Karpas-422 (cell line): ENCODE measurements around the gene CHURC1. TPM values are rescaled to one million over a fixed set of nuclear protein-coding genes. Genes with fewer than 3 reads are reported as not detected.

ENCODE experiments used
- DNase-seq: peaks from one replicate; pipeline ENCODE4 v3.0.0-alpha.2; 2015
- H2AFZ ChIP-seq: fragments of 200-600 bp; sonication (generic); 2 replicates; pipeline ENCODE4 v1.6.1; 2014; ENCODE audit warnings: antibody characterized with exemption, low read length, mixed read lengths
- H3K27ac ChIP-seq: fragments of 200-600 bp; sonication (generic); 2 replicates; pipeline ENCODE4 v1.5.1; 2014; ENCODE audit warnings: mild to moderate bottlenecking, low read length, moderate library complexity
- H3K27me3 ChIP-seq: fragments of 200-600 bp; sonication (generic); 2 replicates; pipeline ENCODE4 v1.6.1; 2014; ENCODE audit warnings: low read length, mixed read lengths
- H3K36me3 ChIP-seq: fragments of 200-600 bp; sonication (generic); 2 replicates; pipeline ENCODE4 v1.6.1; 2014; ENCODE audit warnings: low read length, mixed read lengths; ENCODE audit not compliant: insufficient read depth
- H3K4me1 ChIP-seq: fragments of 200-600 bp; sonication (generic); 2 replicates; pipeline ENCODE4 v1.6.1; 2014; ENCODE audit warnings: mild to moderate bottlenecking, low read length, mixed read lengths
- H3K4me2 ChIP-seq: fragments of 200-600 bp; sonication (generic); 2 replicates; pipeline ENCODE4 v1.6.1; 2014; ENCODE audit warnings: low read length, low read depth, mild to moderate bottlenecking; ENCODE audit not compliant: poor library complexity, severe bottlenecking
- H3K4me3 ChIP-seq: fragments of 200-600 bp; sonication (generic); 2 replicates; pipeline ENCODE4 v1.5.1; 2014; ENCODE audit warnings: mild to moderate bottlenecking, antibody characterized with exemption, low read length, mixed read lengths
- H3K79me2 ChIP-seq: fragments of 200-600 bp; sonication (generic); 2 replicates; pipeline ENCODE4 v1.6.1; 2014; ENCODE audit warnings: mild to moderate bottlenecking, low read length, mixed read lengths
- H3K9ac ChIP-seq: fragments of 200-600 bp; sonication (generic); 2 replicates; pipeline ENCODE4 v1.6.0; 2014; ENCODE audit warnings: low read length
- H3K9me2 ChIP-seq: fragments of 200-600 bp; sonication (generic), shearing (Covaris generic); replicated peaks from 2 replicates; pipeline ENCODE4 v1.6.0; 2014; ENCODE audit warnings: mild to moderate bottlenecking, low read length, moderate library complexity; ENCODE audit not compliant: insufficient read depth
- H3K9me3 ChIP-seq: fragments of 300-700, 200-600 bp; sonication (generic); 2 replicates; pipeline ENCODE4 v1.6.1; 2014; ENCODE audit warnings: low read length, mixed read lengths
- H4K20me1 ChIP-seq: fragments of 200-600 bp; sonication (generic); 2 replicates; pipeline ENCODE4 v1.6.1; 2014; ENCODE audit warnings: mild to moderate bottlenecking, antibody characterized with exemption, low read length, low read depth; ENCODE audit not compliant: insufficient read depth
- total RNA-seq: library from RNA; depleted of rRNA; stranded (reverse); fragments of >200 nt; shearing (Covaris generic); gene quantifications from 2 replicates; pipeline ENCODE4 v1.2.3, GENCODE V29; 2014; ENCODE audit warnings: low replicate concordance

Gene CHURC1
- total RNA-seq, 1 experiment from 2014 or later, result 136 TPM

DNA sequence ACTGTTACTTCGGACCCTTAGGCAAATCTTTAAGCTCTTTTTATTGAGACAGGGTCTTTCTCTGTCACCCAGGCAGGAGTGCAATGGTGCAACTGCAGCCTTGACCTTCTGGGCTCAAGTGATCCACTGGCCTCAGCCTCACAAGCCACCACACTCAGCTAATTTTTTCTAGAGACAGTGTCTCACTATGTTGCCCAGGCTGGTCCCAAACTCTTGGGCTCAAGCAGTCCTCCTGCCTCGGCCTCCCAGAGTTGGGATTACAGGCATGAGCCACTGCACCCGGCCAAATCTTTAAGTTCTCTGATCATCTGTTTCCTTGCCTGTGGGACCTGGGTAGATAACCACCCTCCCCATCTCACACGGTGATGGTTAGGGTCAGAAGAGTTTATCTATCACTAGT is 30.6 kb downstream of the CHURC1 start:
- Histone ChIP-seq H4K20me1 (no peaks in the 10 kb centered on the region), H3K79me2 (no peaks in the 10 kb centered on the region), H3K4me3 (no peak overlapping the region), H3K9me2 (no peaks in the 10 kb centered on the region), H2AFZ (no peak overlapping the region), H3K27ac (no peak overlapping the region), H3K4me2 (no peak overlapping the region), H3K9ac (no peak overlapping the region), H3K9me3 (no peaks in the 10 kb centered on the region), H3K4me1 (no peaks in the 10 kb centered on the region), H3K36me3 (peaks cover 4% of the 10 kb centered on the region; the same call in 1 of the 2 replicates), H3K27me3 (no peaks in the 10 kb centered on the region)
- DNase-seq, result no peak

DNA sequence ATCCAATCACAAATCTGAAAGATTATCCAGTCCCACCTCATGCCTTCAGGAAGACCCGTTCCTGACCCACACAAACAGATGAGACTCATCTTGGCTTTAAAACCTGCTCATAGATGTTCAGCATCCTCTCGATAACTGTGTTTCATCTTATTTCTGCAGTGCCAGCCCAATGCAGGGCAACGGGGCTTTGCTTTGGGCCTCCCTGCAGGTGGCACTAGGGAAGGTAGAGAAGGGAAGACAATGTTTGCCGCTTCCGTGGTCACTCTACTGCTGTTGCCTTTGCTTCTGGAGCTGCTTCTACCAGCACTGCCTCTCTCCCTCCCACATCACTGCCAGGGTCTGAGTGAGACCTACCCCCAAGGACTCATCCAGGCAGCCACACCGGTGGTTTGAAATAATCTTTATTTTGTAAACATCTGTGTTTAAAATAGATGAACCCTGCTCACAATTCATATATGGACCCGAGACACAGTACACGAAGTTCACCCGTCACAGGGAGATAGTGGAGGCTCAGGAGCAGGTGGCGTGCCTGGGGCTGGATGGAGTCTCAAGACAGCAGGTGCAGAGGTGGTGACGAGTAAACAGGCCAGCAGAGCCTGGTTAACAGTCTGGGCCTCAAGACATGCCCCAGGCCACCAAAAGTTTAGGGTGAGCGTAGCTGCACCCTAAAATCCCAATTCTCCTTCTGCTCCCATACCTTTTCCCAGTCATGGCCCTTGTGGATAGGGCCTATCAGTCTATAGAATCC is 31.4 kb downstream of the CHURC1 start:
- H3K9me2 ChIP-seq, result no peaks in the 10 kb centered on the region
- H3K36me3 ChIP-seq, result peaks cover 4% of the 10 kb centered on the region; the same call in 1 of the 2 replicates
- H3K27ac ChIP-seq, result no peak overlapping the region
- H3K9ac ChIP-seq, result no peak overlapping the region
- H3K9me3 ChIP-seq, result no peaks in the 10 kb centered on the region
- H3K27me3 ChIP-seq, result no peaks in the 10 kb centered on the region
- H3K4me2 ChIP-seq, result no peak overlapping the region
- no peak overlapping the region for H3K4me3 ChIP-seq
- no peak for DNase-seq
- no peaks in the 10 kb centered on the region for H3K4me1 ChIP-seq
- no peaks in the 10 kb centered on the region for H4K20me1 ChIP-seq
- no peaks in the 10 kb centered on the region for H3K79me2 ChIP-seq
- H2AFZ ChIP-seq, result no peak overlapping the region

- Histone ChIP-seq H3K9me2 (no peaks in the 10 kb centered on the region), H2AFZ (no peak overlapping the region), H3K27ac (no peak overlapping the region), H3K4me2 (no peak overlapping the region), H3K9ac (no peak overlapping the region), H3K27me3 (no peaks in the 10 kb centered on the region), H3K4me3 (no peak overlapping the region), H3K36me3 (peaks cover 4% of the 10 kb centered on the region; the same call in 1 of the 2 replicates), H3K79me2 (no peaks in the 10 kb centered on the region), H4K20me1 (no peaks in the 10 kb centered on the region), H3K9me3 (no peaks in the 10 kb centered on the region), H3K4me1 (no peaks in the 10 kb centered on the region)
- DNase-seq, result no peak
Observed at GRCh38 chr14:64946310-64947045, 32.2 kb downstream of the CHURC1 start.

DNA sequence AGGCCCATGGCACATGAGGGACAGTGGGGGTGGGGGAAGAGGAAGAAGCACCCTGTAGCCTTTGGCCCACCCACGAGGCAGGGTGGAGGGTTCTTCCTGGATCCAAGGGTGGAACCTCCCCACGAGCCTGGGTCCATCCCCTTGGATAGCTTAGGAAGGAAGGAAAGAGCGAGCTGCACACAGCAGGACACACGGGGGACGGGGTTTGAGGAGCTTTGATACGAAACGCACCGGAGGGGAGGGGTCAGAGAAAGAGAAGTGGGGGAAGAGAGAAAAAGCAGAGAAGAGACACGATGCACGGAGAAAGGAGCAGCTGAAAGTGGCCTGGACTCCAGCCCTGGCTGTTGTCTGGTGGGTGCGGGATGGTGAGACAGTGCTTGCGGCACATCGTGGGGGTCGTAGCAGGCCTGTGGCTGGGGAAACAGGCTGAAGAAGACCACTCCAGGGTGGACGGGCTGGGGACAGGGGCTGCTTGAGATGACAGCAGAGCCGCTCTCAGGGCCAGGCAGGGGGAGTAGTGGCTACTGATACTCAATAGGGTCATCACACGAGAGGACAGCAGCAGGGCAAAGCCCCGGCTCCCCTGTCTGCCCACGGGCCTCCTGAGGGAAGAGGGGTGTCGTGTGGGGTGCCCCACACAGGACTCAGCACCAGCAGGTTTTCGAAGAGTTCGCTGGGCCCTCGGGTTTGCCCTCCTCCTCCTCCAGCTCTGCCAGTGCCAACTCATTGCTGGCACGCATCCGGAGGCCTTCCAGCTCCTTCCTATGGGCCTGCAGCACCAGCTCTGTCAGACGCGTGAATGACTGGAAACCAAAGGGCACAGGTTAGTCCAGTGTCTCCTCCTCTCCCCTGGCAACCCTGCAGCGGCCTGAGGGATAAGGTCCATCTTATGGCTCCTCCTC is 33.7 kb downstream of the CHURC1 start:
- H4K20me1 ChIP-seq, result no peaks in the 10 kb centered on the region; the same call in 1 of the 2 replicates
- H3K4me1 ChIP-seq, result no peaks in the 10 kb centered on the region
- no peak for DNase-seq
- no peaks in the 10 kb centered on the region for H3K9me2 ChIP-seq
- H3K27me3 ChIP-seq, result no peaks in the 10 kb centered on the region
- H3K4me2 ChIP-seq, result no peak overlapping the region
- H3K4me3 ChIP-seq, result no peak overlapping the region
- no peaks in the 10 kb centered on the region for H3K36me3 ChIP-seq
- no peaks in the 10 kb centered on the region for H3K9me3 ChIP-seq
- H3K9ac ChIP-seq, result no peak overlapping the region
- no peak overlapping the region for H2AFZ ChIP-seq
- H3K27ac ChIP-seq, result no peak overlapping the region
- H3K79me2 ChIP-seq, result no peaks in the 10 kb centered on the region

DNA sequence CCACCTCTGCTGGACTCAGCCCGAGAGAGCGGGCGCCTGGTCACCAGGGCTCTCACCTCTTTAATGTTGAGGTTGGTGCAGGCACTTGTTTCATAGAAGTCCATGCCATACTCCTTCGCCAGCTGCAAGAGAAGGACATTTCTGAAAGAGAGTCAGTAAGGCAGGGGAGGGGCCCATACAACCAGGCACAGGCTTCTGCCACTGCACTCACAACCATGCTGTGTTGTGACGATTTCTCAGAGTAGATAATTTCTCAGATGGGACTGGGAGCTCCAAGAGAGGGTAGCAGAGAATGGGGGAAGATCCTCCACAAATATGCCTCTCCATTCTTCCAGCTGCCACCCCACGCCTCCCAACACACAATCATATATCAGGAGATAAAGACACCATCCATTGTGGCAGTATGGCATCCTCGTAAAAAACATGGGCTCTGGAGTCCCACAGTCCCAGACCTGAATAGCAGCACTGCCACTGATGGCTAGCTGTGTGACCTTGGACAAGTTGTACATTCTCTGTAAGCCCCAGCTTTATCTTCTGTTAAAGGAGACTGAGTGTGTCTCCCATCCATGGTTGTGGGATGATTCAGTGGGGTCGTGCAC is 34.5 kb downstream of the CHURC1 start:
- Histone ChIP-seq H3K4me3 (no peak overlapping the region), H3K27me3 (no peaks in the 10 kb centered on the region), H4K20me1 (no peaks in the 10 kb centered on the region; the same call in 1 of the 2 replicates), H3K9ac (no peak overlapping the region), H3K4me2 (no peak overlapping the region), H3K36me3 (no peaks in the 10 kb centered on the region), H3K9me2 (no peaks in the 10 kb centered on the region), H3K27ac (no peak overlapping the region), H3K79me2 (no peaks in the 10 kb centered on the region), H3K4me1 (no peaks in the 10 kb centered on the region), H2AFZ (no peak overlapping the region), H3K9me3 (no peaks in the 10 kb centered on the region)
- DNase-seq, result no peak

DNA sequence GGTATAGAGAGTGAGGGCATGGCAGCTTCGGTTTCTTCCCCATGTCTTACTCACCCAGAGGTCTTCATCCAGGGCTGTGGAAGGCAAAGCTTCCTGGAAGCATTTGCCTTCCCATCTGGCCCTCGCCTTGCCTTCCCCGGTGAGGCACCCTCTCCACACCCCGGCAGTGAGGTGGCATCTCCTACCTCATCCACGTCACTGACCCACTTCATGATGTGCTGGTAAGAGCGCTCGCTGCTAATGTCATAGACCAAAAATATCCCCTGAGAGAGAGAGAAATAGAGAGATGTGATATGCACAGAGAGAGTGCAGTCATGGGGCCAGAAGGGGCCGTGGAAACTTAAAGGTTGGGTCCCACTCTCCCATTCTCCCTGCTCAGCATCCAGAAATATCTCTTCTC is 36.6 kb downstream of the CHURC1 start:
- no peaks in the 10 kb centered on the region for H3K9me3 ChIP-seq
- no peak overlapping the region for H2AFZ ChIP-seq
- H4K20me1 ChIP-seq, result no peaks in the 10 kb centered on the region; the same call in 1 of the 2 replicates
- H3K27ac ChIP-seq, result no peak overlapping the region
- no peaks in the 10 kb centered on the region for H3K79me2 ChIP-seq
- no peaks in the 10 kb centered on the region for H3K27me3 ChIP-seq
- no peak overlapping the region for H3K9ac ChIP-seq
- no peaks in the 10 kb centered on the region for H3K36me3 ChIP-seq
- no peaks in the 10 kb centered on the region for H3K9me2 ChIP-seq
- H3K4me1 ChIP-seq, result no peaks in the 10 kb centered on the region
- no peak overlapping the region for H3K4me3 ChIP-seq
- no peak overlapping the region for H3K4me2 ChIP-seq
- DNase-seq, result no peak

GRCh38 chr14:64951291-64951690 is 37.0 kb downstream of the CHURC1 start:
- no peak overlapping the region for H3K4me2 ChIP-seq
- H3K9me3 ChIP-seq, result no peaks in the 10 kb centered on the region
- no peak for DNase-seq
- H3K27me3 ChIP-seq, result no peaks in the 10 kb centered on the region
- no peaks in the 10 kb centered on the region; the same call in 1 of the 2 replicates for H4K20me1 ChIP-seq
- no peaks in the 10 kb centered on the region for H3K36me3 ChIP-seq
- no peak overlapping the region for H3K4me3 ChIP-seq
- H3K27ac ChIP-seq, result no peak overlapping the region
- no peaks in the 10 kb centered on the region for H3K79me2 ChIP-seq
- no peak overlapping the region for H3K9ac ChIP-seq
- no peaks in the 10 kb centered on the region for H3K4me1 ChIP-seq
- no peaks in the 10 kb centered on the region for H3K9me2 ChIP-seq
- H2AFZ ChIP-seq, result no peak overlapping the region
